A549 treated with DMSO at 1 μM for 4 hours (cell line): ENCODE results near the gene TBX2. TPM values are rescaled to one million over a fixed set of nuclear protein-coding genes. Genes with fewer than 3 reads are reported as not detected.

ENCODE experiments used
- total RNA-seq: library from RNA; stranded (reverse); fragments of 200-300 nt; extraction: Qiagen RNA extraction; gene quantifications from 5 replicates; pipeline ENCODE4 v1.2.3, GENCODE V29; 2022; ENCODE audit warnings: low read depth

TBX2 gene
- 6.0 to 8.7 TPM (median 7.6 TPM) in 5 replicates for total RNA-seq

GRCh38 chr17:61399131-61400065, at the start of gene TBX2:
Gene TBX2 (plus strand): TSS chr17:61399843. CDS start chr17:61400177, 334 bp downstream.

GRCh38 chr17:61452301-61453290, 53.0 kb downstream of the TBX2 start, which contains the start of gene TBX4:
Gene TBX4 (plus strand): TSS chr17:61452422. CDS start chr17:61456491, 4,069 bp downstream.

Other genes with a start within 250 kb of the TBX2 start
- gene TBX4, start 52.6 kb downstream of the TBX2 start, total RNA-seq, result 0.10 to 0.23 TPM (median 0.13 TPM) in 5 replicates
- not detected in 5 replicates for gene NACA2, start 191.4 kb downstream of the TBX2 start, total RNA-seq